Measurements from ENCODE around the gene SNX13. TPM values are rescaled to one million over a fixed set of nuclear protein-coding genes. Genes with fewer than 3 reads are reported as not detected.

SNX13 gene
- total and polyA plus RNA-seq, 9 of the 15 experiments (the other 6 are each of a cell fraction or from before 2014, with no cell fraction given), result 5.6 to 33.2 (median 25.4) TPM

GRCh38 chr7:17855202-17855601 is 85.1 kb downstream of the SNX13 start (continued):
- TF ChIP-seq, protein P1, sequence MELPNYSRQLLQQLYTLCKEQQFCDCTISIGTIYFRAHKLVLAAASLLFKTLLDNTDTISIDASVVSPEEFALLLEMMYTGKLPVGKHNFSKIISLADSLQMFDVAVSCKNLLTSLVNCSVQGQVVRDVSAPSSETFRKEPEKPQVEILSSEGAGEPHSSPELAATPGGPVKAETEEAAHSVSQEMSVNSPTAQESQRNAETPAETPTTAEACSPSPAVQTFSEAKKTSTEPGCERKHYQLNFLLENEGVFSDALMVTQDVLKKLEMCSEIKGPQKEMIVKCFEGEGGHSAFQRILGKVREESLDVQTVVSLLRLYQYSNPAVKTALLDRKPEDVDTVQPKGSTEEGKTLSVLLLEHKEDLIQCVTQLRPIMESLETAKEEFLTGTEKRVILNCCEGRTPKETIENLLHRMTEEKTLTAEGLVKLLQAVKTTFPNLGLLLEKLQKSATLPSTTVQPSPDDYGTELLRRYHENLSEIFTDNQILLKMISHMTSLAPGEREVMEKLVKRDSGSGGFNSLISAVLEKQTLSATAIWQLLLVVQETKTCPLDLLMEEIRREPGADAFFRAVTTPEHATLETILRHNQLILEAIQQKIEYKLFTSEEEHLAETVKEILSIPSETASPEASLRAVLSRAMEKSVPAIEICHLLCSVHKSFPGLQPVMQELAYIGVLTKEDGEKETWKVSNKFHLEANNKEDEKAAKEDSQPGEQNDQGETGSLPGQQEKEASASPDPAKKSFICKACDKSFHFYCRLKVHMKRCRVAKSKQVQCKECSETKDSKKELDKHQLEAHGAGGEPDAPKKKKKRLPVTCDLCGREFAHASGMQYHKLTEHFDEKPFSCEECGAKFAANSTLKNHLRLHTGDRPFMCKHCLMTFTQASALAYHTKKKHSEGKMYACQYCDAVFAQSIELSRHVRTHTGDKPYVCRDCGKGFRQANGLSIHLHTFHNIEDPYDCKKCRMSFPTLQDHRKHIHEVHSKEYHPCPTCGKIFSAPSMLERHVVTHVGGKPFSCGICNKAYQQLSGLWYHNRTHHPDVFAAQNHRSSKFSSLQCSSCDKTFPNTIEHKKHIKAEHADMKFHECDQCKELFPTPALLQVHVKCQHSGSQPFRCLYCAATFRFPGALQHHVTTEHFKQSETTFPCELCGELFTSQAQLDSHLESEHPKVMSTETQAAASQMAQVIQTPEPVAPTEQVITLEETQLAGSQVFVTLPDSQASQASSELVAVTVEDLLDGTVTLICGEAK (IDR thresholded peaks at IDR 0.05), result no peak
- TF ChIP-seq, protein P1 (CRISPR knock-in tag; IDR thresholded peaks at IDR 0.05), result no peak

Measured in K562 (cell line).